Activated naive CD8-positive, alpha-beta T cell treated with anti-CD3 and anti-CD28 coated beads, Interleukin-2, amount 50 U/mL, for 16 hours (primary cell): ENCODE data around the gene SCAI.
"Not testable (repeated sequence)": the region's sequence is repeated elsewhere in the genome, so short reads cannot be mapped to it uniquely, and the experiment has no call there.

Experiments used
- DNase-seq: peaks from one replicate; pipeline ENCODE4 v3.0.0-alpha.2; 2020; ENCODE audit warnings: low read depth, low spot score

Gene SCAI

DNA sequence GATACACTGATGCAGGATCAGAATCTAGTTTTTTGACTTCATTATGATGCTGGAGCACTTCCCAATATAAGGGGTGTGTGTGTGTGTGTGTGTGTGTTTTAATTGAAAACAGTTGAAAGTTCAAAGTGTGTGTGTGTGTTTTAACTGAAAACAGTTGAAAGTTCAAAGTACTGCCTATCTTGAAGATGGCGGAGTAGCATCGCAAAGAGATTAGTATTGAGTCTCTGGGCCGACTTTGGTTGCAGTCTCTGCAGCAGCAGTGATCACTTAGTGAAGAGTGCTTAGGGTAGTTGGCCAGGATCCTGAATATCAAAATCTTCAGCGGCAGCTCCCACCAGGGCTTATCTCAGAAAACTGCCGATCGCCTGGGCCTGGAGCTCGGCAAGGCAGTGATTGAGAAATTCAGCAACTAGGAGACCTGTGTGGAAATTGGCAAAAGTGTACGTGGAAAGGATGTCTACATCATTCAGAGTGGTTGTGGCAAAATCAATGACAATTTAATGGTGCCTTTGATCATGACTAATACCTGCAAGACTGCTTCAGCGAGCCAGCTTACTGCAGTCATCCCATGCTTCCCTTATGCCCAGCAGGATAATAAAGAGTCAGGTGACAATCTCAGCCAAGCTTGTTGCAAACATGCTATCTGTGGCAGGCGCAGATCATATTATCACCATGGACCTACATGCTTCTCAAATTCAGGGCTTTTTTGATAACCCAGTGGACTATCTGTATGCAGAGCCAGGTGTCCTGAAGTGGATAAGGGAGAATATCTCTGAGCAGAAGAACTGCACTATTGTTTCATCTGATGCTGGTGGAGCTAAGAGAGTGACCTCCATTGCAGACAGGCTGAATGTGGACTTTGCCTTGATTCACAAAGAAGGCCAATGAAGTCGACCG is 7.3 kb upstream of the SCAI start:
- DNase-seq: no peak

- no peak for DNase-seq
Observed at GRCh38 chr9:125147401-125147951, 4.1 kb upstream of the SCAI start.

- no peak for DNase-seq
Observed at GRCh38 chr9:125146247-125146646, 2.9 kb upstream of the SCAI start.

- DNase-seq: no peak
Observed at GRCh38 chr9:125145425-125145824, 2.1 kb upstream of the SCAI start.

GRCh38 chr9:125142560-125143376 is 560 bp downstream of the SCAI start:
- no peak for DNase-seq

GRCh38 chr9:125141751-125142150 is 1.6 kb downstream of the SCAI start:
- no peak for DNase-seq

DNA sequence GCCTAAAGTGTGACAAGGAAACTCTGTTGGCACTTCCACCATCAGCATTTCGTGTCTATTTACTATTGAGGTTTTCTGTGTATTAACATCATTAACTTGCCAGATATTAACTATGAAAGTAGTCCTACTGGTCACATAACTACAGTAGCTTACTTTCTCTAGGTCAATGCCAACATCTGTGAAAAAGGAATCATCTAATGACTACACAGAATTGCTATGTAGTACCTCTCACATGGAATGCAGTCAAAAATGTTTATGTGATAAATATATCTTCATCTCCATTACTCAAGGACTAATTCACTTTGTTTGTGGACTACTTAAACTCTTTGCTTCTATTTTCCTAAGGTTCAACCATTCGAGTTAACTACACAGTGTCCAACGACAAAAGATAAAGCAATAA is 2.1 kb downstream of the SCAI start:
- no peak for DNase-seq

- no peak for DNase-seq
Observed at GRCh38 chr9:125140576-125140975, 2.8 kb downstream of the SCAI start.

DNA sequence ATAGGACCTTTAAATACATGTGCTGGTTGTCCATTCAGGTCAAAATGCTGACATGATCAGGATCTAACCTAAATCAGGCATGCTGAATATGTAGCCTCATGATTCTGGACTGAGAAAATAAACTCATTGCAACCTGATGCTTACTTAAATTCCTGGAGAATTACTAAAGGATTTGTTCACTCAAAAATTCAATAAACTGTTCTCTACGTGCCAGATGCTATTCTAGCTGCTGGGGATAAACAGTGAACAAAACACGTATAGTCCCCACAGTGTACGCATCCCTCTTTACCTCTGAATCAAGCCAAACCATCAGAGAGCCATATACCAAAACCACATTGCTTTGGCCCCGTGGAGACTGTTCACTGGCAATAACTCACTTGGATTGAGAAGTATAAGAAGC is 6.1 kb downstream of the SCAI start:
- DNase-seq: no peak

DNA sequence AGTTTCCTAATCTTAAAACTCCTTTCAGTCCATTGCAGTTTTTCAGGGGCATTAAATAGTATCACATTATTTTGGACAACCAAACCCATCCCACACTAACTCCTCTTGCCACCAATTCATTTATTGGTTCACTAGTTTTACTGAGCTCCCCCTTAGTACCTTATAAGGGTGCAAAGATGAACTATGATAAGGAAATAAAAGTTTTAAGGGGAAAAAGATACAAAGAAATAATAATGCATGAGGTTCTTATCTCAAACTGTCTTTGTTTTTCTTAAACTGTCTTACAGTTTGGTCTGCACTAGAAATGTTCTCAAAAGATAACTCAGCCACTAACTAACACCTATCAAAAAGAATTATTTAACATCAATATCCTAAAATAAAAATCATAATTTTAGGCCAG is 8.4 kb downstream of the SCAI start:
- no peak for DNase-seq

GRCh38 chr9:125133403-125134329 is 9.7 kb downstream of the SCAI start:
- no peak for DNase-seq

DNA sequence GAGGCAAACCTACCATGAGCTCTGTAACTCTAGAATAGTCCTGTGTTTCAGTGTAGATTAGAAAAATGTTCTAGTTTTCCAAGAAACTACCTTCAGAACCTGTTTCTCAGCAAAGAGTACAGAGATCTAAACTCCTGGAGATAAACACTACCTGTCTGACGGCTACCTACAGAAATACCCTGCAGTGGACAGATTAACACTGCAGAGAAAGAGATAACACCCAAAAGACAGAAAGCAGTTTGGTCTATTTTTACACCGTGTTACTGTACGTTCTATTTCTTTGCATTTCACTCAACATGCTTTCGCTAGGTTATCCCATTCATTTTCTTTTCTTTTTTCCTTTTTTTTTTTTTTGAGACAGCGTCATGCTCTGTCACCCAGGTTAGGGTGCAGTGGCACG is 11.6 kb downstream of the SCAI start:
- no peak for DNase-seq

GRCh38 chr9:125126019-125126746 is 17.1 kb downstream of the SCAI start:
- DNase-seq: peak; percentile 4

GRCh38 chr9:125125523-125125922 is 17.8 kb downstream of the SCAI start:
- DNase-seq: no peak

- DNase-seq: no peak
Observed at GRCh38 chr9:125121146-125121545, 22.2 kb downstream of the SCAI start.

- DNase-seq: no peak
Observed at GRCh38 chr9:125119643-125120286, 23.6 kb downstream of the SCAI start.

DNA sequence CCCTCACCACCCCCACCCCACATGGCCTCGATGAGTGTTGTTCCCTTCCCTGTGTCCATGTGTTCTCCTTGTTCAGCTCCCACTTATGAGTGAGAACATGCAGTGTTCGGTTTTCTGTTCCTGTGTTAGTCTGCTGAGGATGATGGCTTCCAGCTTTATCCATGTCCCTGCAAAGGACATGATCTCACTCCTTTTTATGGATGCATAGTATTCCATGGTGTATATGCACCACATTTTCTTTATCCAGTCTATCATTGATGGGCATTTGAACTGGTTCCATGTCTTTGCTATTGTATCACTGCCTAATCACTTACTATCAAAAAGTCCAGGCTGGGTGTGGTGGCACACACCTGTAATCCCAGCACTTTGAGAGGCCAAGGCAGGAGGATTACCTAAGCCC is 24.6 kb downstream of the SCAI start:
- not testable (repeated sequence) for DNase-seq

GRCh38 chr9:125114503-125114902 is 28.8 kb downstream of the SCAI start:
- not testable (repeated sequence) for DNase-seq

DNA sequence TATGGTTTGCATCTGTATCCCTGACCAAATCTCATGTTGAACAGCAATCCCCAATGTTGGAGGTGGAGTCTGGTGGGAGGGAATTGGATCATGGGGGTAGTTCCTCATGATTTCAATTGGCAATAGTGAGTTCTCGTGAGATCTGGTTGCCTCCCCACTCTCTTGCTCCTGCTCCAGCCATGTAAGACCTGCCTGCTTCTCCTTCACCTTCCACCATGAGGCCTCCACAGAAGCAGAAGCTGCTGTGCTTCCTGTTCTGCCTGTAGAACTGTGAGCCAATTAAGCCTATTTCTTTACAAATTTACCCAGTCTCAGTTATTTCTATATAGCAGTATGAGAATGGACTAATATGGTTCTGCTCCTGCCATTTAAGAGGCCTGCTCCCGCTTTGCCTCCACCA is 32.9 kb downstream of the SCAI start:
- no peak for DNase-seq

DNA sequence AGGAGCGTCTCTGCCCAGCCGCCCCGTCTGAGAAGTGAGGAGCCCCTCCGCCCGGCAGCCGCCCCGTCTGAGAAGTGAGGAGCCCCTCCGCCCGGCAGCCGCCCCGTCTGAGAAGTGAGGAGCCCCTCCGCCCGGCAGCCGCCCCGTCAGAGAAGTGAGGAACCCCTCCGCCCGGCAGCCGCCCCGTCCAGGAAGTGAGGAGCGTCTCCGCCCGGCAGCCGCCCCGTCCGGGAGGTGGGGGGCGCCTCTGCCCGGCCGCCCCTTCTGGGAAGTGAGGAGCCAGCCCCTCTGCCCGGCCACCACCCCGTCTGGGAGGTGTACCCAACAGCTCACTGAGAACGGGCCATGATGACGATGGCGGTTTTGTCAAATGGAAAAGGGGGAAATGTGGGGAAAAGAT is 34.8 kb downstream of the SCAI start:
- DNase-seq: not testable (repeated sequence)
